Gastroesophageal sphincter (tissue), 4 donors: ENCODE results near the gene OR10K2. TPM values are rescaled to one million over a fixed set of nuclear protein-coding genes. Genes with fewer than 3 reads are reported as not detected.

ENCODE experiments used
- ATAC-seq: fragments of 150-250 bp; one replicate; pipeline ENCODE4 v1.9.1; 2016; ENCODE audit warnings: mild to moderate bottlenecking, moderate library complexity
- H3K27ac ChIP-seq, 4 donors: fragments of 200-600 bp; sonication (generic) in 3 of 4; 1 replicate in 3 of 4; 2 replicates in 1 of 4; pipeline ENCODE4 v1.5.1; 2016 to 2019
- H3K27me3 ChIP-seq: fragments of 200-600 bp; sonication (generic); one replicate; pipeline ENCODE4 v1.5.1; 2019
- H3K36me3 ChIP-seq, 2 donors: fragments of 200-600 bp; sonication (generic); one replicate each; pipeline ENCODE4 v1.5.1; 2019; ENCODE audit warnings: control low read depth in 1 of 2
- H3K4me1 ChIP-seq, 3 donors: fragments of 200-600 bp; sonication (generic); 1 replicate in 2 of 3; 2 replicates in 1 of 3; pipeline ENCODE4 v1.5.1; 2016 to 2019; ENCODE audit warnings: control low read depth in 2 of 3
- H3K4me3 ChIP-seq, 2 donors: fragments of 200-600 bp; sonication (generic); one replicate each; pipeline ENCODE4 v1.5.1; 2019; ENCODE audit warnings: mild to moderate bottlenecking in 1 of 2, moderate library complexity in 1 of 2
- H3K9me3 ChIP-seq, 3 donors: fragments of 200-600 bp; sonication (generic); one replicate each; pipeline ENCODE4 v1.5.1; 2017 to 2019; ENCODE audit warnings: control low read depth in 2 of 3
- EP300 ChIP-seq: sonication (generic); formaldehyde crosslinking; IDR thresholded peaks from one replicate; pipeline ENCODE4 v1.6.1; 2017; ENCODE audit warnings: antibody characterized with exemption, mild to moderate bottlenecking
- POLR2A ChIP-seq, 2 donors: fragments of 450-650 bp; IDR thresholded peaks; one replicate each; pipeline ENCODE4 v1.6.1; 2017; ENCODE audit warnings: antibody characterized with exemption in 2 of 2, mild to moderate bottlenecking in 2 of 2, moderate library complexity in 1 of 2
- POLR2AphosphoS5 ChIP-seq: sonication (generic); formaldehyde crosslinking; IDR thresholded peaks from one replicate; pipeline ENCODE4 v1.6.1; 2017; ENCODE audit warnings: antibody characterized with exemption
- WGBS, 2 donors: methylation state at CpG; one replicate each; pipeline ENCODE4 v1.1.5; 2018; ENCODE audit warnings: low coverage in 1 of 2; 5-methylcytosine and 5-hydroxymethylcytosine counted together
- total RNA-seq, 4 donors: library from RNA; depleted of rRNA; stranded (reverse); fragments of >200 nt; gene quantifications; one replicate each; pipeline ENCODE4 v1.1.0, GENCODE V29; 2016
- TF ChIP-seq, protein P1 (sequence below), 4 experiments: fragments of 200-600 bp in 2 of 4; fragments of 450-650 bp in 2 of 4; sonication (generic) in 1 of 4; IDR thresholded peaks; one replicate each; pipeline ENCODE4 v1.5.1; 2017 to 2019; ENCODE audit warnings: antibody characterized with exemption in 4 of 4, mild to moderate bottlenecking in 2 of 4, moderate library complexity in 2 of 4

Gene OR10K2, protein sequence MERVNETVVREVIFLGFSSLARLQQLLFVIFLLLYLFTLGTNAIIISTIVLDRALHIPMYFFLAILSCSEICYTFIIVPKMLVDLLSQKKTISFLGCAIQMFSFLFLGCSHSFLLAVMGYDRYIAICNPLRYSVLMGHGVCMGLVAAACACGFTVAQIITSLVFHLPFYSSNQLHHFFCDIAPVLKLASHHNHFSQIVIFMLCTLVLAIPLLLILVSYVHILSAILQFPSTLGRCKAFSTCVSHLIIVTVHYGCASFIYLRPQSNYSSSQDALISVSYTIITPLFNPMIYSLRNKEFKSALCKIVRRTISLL
- not detected for total RNA-seq

DNA sequence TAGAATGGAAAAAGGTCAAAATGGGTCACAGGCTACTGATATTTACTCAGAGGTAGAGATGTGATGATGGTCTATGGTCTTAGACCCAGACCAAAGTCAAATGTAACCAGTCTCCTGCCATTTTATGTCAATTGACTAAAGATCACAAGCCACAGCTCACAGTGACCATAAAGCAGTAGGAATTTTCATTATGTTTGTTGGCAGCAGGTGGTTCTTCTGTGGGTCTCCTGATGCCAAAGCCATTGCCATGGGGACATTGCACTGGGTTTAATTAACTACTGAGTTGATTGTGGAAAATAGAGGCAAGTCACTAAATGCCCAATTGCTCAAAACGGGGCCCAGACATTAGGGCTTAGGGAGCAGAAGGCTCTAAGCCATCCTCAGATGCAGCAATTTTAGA, at the start of gene OR10K2:
OR10K2 (minus strand) TSS at position 101 of the 400 bp plus-strand sequence. CDS start 5,371 bp downstream, outside the sequence.
- Histone ChIP-seq H3K36me3 (no peaks in the 10 kb centered on the region), H3K4me1 (no peaks in the 10 kb centered on the region), H3K4me3 (no peak within 1 kb of the TSS), H3K27ac (no peak within 1 kb of the TSS), H3K27me3 (no peaks in the 10 kb centered on the region), H3K9me3 (peaks cover 0 to 21% (median 0%) of the 10 kb centered on the region in 3 donors)
- WGBS, 2 donors: 77 to 87% methylated on average over 1 of the region's 1 CpG
- TF ChIP-seq, protein P1, sequence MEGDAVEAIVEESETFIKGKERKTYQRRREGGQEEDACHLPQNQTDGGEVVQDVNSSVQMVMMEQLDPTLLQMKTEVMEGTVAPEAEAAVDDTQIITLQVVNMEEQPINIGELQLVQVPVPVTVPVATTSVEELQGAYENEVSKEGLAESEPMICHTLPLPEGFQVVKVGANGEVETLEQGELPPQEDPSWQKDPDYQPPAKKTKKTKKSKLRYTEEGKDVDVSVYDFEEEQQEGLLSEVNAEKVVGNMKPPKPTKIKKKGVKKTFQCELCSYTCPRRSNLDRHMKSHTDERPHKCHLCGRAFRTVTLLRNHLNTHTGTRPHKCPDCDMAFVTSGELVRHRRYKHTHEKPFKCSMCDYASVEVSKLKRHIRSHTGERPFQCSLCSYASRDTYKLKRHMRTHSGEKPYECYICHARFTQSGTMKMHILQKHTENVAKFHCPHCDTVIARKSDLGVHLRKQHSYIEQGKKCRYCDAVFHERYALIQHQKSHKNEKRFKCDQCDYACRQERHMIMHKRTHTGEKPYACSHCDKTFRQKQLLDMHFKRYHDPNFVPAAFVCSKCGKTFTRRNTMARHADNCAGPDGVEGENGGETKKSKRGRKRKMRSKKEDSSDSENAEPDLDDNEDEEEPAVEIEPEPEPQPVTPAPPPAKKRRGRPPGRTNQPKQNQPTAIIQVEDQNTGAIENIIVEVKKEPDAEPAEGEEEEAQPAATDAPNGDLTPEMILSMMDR (IDR thresholded peaks at IDR 0.05): no peak
- no peak for TF ChIP-seq POLR2A (IDR thresholded peaks at IDR 0.05)
- TF ChIP-seq POLR2AphosphoS5: no peak
- no peak for TF ChIP-seq EP300
- no peak for ATAC-seq

DNA sequence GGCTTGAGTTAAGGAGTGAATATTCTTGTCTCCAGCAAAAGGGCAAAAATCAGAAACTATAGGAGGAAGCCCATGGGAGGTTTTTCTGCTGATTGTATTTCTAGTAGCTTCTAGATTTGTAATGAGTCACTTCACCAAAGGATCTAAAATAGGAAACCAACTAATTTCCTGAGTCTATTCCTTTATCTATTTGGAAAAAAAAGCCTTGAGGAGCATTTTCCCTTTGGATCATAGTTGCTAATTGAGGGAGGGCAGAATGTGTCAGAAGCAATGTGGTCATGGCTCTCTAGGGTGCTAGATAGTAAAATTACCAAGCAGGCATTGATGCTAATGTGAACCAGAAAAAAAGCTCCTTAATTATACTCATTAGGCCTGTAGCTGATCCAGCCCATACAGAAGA, 45.9 kb upstream of the OR10K2 start, which contains the start of gene OR10R2:
OR10R2 (plus strand) TSS at position 301 of the 400 bp plus-strand sequence. CDS start 106 bp downstream, outside the sequence.
- no peak for ATAC-seq
- Histone ChIP-seq H3K4me3 (no peak within 1 kb of the TSS), H3K27ac (no peak within 1 kb of the TSS), H3K4me1 (no peaks in the 10 kb centered on the region), H3K9me3 (no peaks in the 10 kb centered on the region), H3K27me3 (no peaks in the 10 kb centered on the region), H3K36me3 (no peaks in the 10 kb centered on the region)
- TF ChIP-seq, protein P1 (IDR thresholded peaks at IDR 0.05): no peak
- no peak for TF ChIP-seq POLR2AphosphoS5

DNA sequence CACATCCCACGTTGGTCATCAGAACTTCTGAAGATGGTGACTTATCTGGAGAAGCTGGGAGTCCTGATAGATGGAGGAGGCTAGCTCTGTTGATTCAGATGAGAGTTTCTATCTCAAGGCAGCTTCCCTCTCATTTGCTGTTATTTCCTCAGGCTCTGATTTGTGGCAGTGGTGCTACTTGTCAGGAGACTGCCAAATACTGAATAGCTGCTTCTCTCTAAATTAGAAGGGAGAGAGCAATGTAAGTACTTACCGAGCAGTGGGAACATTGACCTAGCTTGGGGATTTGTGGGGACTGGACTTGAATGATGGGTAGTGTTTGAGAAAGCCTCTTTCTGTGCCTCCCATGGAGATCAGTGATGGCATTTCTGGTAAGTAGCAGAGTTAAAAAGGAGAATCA, 35.5 kb upstream of the OR10K2 start, which contains the start of gene OR10K1:
OR10K1 (plus strand) TSS at position 301 of the 400 bp plus-strand sequence. CDS start 3,728 bp downstream, outside the sequence.
- ATAC-seq: no peak
- Histone ChIP-seq H3K27me3 (no peaks in the 10 kb centered on the region), H3K27ac (no peak within 1 kb of the TSS), H3K36me3 (no peaks in the 10 kb centered on the region), H3K4me1 (no peaks in the 10 kb centered on the region), H3K9me3 (no peaks in the 10 kb centered on the region), H3K4me3 (no peak within 1 kb of the TSS)
- WGBS, 2 donors: 17 to 75% methylated on average over 1 to 2 of the region's 2 CpGs
- TF ChIP-seq, protein P1 (IDR thresholded peaks at IDR 0.05): no peak
- TF ChIP-seq POLR2A (IDR thresholded peaks at IDR 0.05) (no peak), EP300 (no peak), POLR2AphosphoS5 (no peak)

DNA sequence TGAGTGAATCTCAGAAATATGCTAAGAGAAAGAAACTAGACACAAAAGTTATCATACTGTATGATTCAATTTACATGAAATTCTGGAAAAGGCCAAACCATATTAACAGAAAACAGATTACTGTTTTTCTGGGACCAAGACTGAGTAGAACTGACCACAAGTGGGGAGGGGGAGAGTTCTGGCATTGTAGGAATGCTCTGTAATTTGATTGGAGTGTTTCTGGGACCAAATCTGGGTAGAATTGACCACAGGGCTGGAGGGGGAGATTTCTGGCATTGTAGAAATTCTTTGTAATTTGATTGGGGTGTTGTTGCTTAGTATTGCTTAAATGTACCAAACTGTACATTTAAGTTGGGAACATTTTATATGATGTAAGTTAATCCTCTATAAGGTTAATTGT, 32.2 kb upstream of the OR10K2 start:
- Histone ChIP-seq H3K9me3 (peaks cover 0 to 11% (median 0%) of the 10 kb centered on the region in 3 donors), H3K4me3 (no peak overlapping the region), H3K27me3 (no peaks in the 10 kb centered on the region), H3K4me1 (no peaks in the 10 kb centered on the region), H3K36me3 (no peaks in the 10 kb centered on the region), H3K27ac (no peak overlapping the region)
- TF ChIP-seq EP300 (no peak), POLR2A (IDR thresholded peaks at IDR 0.05) (no peak), POLR2AphosphoS5 (no peak)
- TF ChIP-seq, protein P1 (IDR thresholded peaks at IDR 0.05): no peak
- ATAC-seq: no peak

DNA sequence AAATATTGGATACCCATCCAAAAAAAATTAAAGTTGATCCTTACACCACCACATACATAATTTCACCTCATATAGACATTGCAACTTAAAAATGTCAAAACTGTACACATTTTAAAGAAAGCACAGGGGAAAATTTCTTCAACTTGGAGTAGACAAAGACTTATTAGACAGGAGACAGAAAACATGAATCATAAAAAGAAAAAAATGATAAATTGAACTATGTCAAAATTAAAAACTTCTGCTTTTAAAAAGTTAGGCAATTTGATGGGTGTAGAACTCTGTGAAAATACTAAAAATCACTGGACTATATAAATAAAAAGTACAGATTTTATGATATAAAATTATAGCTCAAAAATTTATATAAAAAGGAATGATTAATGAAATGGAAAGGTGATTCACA, 31.2 kb upstream of the OR10K2 start:
- Histone ChIP-seq H3K4me1 (no peaks in the 10 kb centered on the region), H3K9me3 (peaks cover 0 to 13% (median 0%) of the 10 kb centered on the region in 3 donors), H3K27me3 (no peaks in the 10 kb centered on the region), H3K27ac (no peak overlapping the region), H3K36me3 (no peaks in the 10 kb centered on the region), H3K4me3 (no peak overlapping the region)
- no peak for ATAC-seq
- TF ChIP-seq POLR2AphosphoS5: no peak
- TF ChIP-seq POLR2A (IDR thresholded peaks at IDR 0.05): no peak
- no peak for TF ChIP-seq EP300
- TF ChIP-seq, protein P1 (IDR thresholded peaks at IDR 0.05): no peak
